Activated CD8-positive, alpha-beta memory T cell treated with anti-CD3 and anti-CD28 coated beads, Interleukin-2, amount 50 U/mL, for 24 hours (primary cell): Measurements from ENCODE around the gene ARRDC2.
A peak's percentile ranks its signal among the peaks of the same experiment; 100 is the strongest.
"Not testable (repeated sequence)": the region's sequence is repeated elsewhere in the genome, so short reads cannot be mapped to it uniquely, and the experiment has no call there.

Source experiments
- DNase-seq: peaks from one replicate; pipeline ENCODE4 v3.0.0-alpha.2; 2020; ENCODE audit errors: extremely low read depth

Gene ARRDC2

DNA sequence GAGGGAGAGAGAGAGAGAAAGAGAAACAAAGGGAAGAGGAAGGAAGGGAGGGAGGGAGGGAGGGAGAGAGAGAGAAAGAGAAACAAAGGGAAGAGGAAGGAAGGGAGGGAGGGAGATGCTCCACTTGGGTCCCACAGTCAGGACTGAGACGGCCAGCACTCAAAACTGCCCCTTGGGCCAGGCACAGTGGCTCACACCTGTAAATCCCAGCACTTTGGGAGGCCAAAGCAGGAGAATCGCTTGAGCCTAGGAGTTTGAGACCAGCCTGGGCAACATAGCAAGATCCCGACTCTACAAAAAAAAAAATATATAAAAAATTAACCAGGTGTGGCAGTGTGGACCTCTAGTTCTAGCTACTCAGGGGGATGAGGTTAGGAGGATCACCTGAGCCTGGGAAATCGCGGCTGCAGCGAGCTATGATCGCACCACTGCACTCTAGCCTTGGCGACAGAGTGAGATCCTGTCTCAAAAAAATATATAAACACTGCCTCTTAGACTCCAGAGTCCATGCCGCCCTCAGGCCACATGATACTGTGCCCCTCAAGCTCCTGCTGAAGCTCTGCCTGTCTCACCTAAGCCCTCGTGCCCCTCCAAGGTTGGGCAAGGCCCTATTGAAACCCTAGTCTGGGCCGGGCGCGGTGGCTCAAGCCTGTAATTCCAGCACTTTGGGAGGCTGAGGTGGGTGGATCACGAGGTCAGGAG lies 8.4 kb downstream of the ARRDC2 start:
- no peak for DNase-seq

GRCh38 chr19:18017275-18018083 lies 9.5 kb downstream of the ARRDC2 start:
- no peak for DNase-seq

GRCh38 chr19:18020212-18021085 lies 12.5 kb downstream of the ARRDC2 start:
- no peak for DNase-seq

DNA sequence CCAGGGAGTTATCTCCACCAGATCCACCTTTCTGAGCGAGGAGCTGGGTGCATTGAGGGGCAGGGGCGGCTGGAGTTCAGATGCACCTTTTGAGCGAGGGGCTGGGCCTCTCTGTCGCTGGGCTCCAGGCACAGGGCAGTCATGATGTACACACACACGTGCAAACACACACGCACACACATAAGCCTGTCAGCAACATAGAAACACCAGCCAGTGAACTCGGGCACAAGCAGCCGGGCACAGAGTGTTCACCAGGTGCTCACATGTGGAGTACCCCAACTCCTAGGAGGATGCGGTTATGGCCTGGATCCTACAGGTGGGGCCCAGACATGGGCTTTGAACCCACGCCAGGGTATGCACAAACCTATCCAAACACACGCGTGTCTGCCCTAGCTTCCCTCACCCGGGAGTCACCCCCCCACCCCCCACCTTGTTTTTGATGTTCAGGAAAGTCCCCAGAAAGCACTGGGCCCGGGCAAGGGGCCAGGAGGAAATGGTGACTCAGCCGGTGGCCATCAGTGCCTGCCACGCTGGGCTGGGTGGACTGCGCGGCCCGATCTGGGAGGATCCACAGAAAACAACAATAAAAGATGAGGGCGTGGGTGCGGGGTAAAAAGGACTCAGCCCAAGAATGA lies 13.3 kb downstream of the ARRDC2 start:
- DNase-seq: no peak

- DNase-seq: no peak
Measured at GRCh38 chr19:18023622-18024251, 15.8 kb downstream of the ARRDC2 start.

- no peak for DNase-seq
Measured at GRCh38 chr19:18027151-18027550, 19.2 kb downstream of the ARRDC2 start.

DNA sequence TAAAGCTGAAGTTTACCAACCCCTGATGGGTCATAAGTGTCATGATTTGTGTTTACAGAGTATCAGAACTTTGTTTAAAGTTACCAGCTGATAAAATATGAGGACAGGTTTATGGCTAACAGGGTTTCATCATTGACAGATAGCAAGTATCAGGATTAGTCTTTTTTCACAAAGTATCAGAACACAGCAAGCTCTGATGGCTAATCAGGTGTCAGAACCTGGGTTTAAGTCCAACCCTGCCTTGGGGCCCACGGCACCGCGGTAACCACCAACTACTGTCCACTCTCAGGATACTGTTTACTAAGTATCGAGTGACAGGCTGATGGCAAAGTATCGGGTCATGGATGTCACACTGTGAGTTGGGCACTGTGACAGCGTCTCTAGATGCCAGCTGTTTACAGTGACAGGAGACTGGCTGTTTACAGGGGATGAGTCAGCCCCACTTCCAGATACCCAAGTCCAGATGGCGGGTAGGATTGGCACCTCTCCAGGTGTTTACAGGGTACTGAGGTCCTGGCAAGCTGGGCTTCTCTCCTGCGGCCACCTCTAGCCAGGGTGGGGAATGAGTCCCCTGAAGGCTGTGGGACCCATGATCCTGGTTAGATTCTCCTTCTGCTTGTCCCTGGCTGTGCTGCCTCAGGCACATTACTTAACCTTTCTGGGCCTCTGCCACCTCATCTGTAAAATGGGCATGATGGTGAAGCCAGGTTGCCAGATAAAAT lies 21.8 kb downstream of the ARRDC2 start:
- no peak for DNase-seq

GRCh38 chr19:18031401-18031800 lies 23.4 kb downstream of the ARRDC2 start:
- DNase-seq: not testable (repeated sequence)

- not testable (repeated sequence) for DNase-seq
Measured at GRCh38 chr19:18032102-18032501, 24.1 kb downstream of the ARRDC2 start.

GRCh38 chr19:18041054-18041453 lies 33.1 kb downstream of the ARRDC2 start:
- no peak for DNase-seq

GRCh38 chr19:18043676-18044075 lies 35.7 kb downstream of the ARRDC2 start:
- no peak for DNase-seq

- peak; percentile 84 for DNase-seq
Measured at GRCh38 chr19:18044825-18045304, 36.9 kb downstream of the ARRDC2 start.

DNA sequence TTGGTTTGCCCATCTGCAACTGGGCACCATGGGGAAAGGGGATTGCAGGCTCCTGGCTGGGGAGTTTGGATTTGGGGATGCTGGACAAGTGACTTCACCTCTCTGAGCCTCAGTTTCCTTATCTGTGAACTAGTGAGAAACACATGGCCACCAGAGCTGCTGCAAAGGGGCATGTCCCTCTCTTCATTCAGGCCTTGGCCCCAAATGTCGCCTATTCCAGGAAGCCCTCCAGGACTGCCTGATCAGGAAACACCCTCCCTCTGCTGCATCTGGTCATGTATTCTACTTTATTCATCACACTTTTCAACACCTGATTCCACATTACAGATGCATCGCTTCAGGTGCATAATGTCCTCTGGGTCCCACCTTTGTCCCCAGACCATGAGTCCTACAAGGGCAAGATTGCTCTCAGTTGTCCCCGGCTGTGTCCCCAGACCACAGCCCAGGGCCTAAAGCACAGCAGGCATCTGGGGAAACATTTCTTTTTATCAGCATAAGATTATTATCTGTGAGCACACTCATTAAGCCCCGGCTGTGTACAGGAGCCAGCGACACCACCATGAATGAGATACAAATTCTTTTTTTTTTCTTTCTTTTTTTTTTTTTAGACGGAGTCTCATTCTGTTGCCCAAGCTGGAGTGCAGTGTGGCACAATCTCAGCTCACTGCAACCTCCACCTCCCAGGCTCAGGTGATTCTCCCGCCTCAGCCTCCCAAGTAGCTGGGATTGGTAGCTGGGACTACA lies 37.5 kb downstream of the ARRDC2 start:
- DNase-seq: no peak

- no peak for DNase-seq
Measured at GRCh38 chr19:18046059-18046718, 38.2 kb downstream of the ARRDC2 start.

DNA sequence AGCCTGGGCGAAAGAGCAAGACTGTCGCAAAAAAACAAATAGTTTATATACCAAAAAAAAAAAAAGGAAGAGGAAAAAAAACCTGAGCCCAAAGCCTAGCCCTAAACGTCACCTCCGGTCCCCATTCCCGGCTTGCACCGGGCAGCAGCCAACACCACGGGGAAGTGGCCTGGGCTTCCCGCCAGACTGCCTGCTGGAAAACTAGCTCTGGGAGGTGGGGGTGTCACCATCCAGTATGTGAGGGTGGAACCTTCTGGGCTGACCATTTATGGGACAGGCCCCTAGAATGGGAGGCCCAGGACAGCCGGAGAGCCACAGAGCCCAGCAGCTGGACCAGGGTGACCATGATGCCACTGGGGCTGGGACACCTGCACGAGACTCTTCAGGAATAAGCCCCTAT lies 41.4 kb downstream of the ARRDC2 start:
- DNase-seq: no peak

DNA sequence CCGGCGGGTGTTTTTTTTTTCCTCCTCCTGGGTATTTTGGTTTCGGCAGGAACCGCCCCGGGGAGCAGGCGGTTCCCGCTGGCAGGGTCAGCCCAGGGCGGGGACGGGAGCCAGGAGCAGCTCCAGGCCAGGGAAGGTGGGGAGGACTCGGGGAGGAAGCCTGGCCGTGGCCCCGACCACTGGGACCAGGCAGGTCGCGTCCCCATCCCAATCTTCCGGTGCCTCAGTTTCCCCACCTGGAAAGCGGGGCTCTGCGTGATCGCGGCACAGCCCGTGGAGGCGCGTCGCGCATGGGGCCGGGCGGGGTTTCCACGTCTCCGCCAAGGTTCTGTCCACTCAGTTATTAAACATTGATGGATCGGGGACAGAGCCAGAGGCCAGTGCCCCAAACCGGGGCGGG lies 43.9 kb downstream of the ARRDC2 start:
- no peak for DNase-seq

DNA sequence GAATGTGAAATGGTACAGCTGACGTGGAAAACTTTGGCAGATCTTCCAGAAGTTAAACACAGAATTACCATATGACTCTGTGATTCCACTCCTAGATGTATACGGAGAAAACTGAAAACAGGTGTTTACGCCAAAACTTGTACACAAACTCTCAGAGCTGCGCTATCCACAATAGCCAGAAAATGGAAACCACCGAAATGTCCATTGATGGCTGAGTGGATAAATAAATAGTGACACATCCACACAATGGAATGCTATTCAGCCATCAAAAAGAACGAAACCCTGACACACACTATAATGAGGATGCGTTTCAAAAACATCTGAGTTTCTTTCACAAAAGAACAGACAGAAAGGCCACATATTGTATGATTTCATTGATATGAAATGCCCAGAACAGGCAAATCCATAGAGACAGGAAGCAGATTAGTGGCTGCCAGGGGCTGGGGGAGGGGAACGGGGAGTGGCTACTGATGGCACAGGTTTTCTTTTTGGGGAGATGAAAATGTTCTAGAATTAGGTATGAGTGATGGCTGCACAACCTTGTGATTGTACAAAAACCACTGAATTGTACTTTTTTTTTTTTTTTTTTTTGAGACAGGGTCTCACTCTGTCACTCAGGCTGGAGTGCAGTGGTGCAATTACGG lies 45.7 kb downstream of the ARRDC2 start:
- no peak for DNase-seq

DNA sequence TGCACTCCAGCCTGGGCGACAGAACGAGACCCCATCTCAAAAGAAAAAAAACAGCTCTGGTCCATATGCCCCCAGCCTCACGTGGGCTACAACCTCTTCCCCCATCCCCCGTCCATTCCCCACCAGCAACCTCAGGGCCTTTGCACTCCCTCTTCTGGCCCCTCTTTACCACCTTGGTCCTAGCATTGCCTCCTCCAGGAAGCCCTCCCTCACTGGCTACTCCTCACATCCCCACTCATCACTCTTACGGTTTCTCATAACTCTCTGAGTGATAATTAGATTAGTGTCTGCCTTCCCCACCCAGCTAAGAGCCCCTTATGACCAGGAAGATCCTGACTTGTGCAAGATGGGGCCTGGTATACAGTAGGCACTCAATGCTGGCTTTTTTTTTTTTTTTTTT lies 48.0 kb downstream of the ARRDC2 start:
- DNase-seq: no peak

GRCh38 chr19:18057557-18057956 lies 49.6 kb downstream of the ARRDC2 start:
- no peak for DNase-seq
